Measurements from ENCODE around the gene SLC22A6.

DNA sequence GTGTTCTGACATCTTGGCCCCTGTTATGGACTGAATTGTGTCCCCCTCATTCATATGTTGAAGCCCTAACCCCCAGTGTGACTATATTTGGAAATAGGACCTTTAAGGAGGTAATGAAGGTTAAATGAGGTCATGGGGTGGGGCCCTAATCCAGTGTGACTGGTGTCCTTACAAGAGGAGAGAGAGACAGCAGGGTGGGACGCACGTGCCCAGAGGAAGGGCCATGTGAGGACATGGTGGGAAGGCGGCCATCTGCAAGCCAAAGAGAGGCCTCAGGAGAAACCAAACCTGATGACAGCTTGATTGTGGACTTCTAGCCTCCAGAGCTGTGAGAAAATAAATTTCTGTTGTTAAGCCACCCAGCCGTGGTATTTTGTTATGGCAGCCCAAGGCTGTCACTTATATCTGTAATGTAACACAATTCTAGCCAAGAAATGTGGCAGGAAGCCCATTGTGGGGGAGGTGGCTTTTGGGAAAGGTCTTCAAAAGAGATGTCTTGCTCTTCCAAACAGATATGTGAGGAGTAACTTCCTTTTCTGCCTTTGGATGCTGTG, 23.7 kb downstream of the SLC22A6 start:
- TF ChIP-seq, protein P1, sequence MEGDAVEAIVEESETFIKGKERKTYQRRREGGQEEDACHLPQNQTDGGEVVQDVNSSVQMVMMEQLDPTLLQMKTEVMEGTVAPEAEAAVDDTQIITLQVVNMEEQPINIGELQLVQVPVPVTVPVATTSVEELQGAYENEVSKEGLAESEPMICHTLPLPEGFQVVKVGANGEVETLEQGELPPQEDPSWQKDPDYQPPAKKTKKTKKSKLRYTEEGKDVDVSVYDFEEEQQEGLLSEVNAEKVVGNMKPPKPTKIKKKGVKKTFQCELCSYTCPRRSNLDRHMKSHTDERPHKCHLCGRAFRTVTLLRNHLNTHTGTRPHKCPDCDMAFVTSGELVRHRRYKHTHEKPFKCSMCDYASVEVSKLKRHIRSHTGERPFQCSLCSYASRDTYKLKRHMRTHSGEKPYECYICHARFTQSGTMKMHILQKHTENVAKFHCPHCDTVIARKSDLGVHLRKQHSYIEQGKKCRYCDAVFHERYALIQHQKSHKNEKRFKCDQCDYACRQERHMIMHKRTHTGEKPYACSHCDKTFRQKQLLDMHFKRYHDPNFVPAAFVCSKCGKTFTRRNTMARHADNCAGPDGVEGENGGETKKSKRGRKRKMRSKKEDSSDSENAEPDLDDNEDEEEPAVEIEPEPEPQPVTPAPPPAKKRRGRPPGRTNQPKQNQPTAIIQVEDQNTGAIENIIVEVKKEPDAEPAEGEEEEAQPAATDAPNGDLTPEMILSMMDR (IDR thresholded peaks at IDR 0.05): no peak
- TF ChIP-seq POLR2A (IDR thresholded peaks at IDR 0.05): no peak

All from breast epithelium (tissue), 3 donors.